ENCODE data around the gene NSUN6.
A peak's percentile ranks its signal among the peaks of the same experiment; 100 is the strongest.
"Not testable (repeated sequence)": the region's sequence is repeated elsewhere in the genome, so short reads cannot be mapped to it uniquely, and the experiment has no call there.

NSUN6 gene

DNA sequence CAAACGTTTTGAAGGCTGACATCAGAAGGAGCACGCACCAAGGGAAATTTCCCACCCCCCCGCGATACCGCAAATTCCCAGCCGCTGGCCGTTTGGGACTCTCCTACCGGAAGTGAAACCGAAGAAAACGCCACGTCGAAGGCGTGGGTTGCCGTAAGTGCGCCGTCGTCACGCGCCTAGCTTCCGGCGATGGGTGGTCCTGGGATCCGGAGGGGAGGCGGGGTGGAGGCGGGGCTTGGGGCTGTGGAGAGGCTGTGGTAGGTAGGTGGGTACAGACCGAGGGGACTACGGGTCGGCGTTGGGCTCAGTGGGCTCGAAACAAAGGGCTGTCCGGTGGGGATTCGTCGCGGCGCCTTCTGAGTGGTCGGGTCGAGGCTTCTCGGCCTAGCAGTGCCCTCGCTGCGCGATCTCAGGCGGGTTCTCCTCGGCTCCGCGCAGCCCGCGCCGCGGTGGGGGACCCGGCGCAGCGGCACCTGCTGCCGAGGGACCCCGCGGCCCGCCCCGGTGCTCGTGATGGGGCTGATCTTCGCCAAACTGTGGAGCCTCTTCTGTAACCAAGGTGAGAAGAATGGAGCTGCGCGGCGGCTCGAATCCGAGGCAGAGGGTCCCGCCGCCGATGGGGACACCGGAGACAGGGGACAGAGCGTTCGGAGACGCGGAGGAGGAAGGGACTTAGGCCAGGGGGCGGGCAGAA, 7.9 kb upstream of the NSUN6 start, which contains the start of gene ARL5B:
Gene ARL5B (plus strand): TSS at position 307 of the 694 bp plus-strand sequence. CDS start 207 bp downstream, at position 514.
- DNase-seq = peak; percentile 96 to 97

DNA sequence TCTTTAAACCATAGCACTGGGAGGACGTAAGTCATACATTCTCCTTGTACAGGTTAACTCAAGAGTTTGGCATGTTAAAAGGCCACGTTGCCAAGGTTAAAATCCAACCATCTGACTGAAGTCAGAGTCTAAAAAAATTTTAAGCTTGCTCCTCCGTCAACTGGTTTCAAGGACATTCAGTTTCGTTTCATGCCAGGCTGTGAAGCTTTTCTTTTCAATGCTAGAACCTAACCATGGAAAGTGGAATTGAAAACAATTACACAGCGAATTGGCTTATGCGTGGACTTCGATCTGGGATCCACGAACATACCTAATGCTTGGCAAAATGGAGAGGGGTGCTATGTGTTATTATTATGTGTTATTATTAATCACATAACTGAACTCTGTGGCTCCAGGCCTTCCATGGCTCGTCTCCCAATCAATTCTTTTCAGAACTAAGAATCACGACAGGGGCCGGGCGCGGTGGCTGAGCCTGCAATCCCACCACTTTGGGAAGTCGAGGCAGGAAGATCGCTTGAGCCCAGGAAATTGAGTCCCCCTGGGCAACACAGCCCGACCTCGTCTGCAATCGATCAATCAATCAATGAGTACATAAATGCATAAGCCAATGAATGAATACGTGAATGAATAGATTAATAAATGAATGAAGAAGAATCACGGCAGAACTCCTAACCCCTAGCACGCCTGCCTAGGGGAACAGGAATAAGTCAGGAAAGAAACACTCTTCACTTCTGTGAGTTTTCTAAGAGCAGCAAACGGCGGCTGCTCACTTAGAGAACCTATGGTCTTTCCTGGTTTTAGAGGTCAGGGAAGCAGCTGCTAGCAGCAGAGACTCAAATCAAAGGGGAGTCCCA, 7.1 kb upstream of the NSUN6 start:
- DNase-seq = peak; percentile 7 to 21

DNA sequence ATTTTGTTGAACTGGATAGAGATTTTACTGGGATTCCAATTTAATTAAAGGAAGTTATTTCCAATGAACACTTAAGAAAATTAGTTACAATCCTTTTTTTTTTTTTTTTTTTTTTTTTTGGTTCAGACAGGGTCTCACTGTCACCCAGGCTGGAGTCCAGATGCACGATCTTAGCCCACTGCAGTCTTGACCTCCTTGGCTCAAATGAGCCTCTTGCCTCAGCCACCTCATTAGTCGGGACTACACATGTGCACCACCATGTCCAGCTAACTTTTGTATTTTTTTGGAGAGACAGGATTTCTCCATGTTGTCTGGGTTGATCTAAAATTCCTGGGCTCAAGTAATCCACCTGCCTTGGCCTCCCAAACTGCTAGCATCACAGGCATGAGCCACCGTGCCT, 5.3 kb upstream of the NSUN6 start:
- DNase-seq = no peak

DNA sequence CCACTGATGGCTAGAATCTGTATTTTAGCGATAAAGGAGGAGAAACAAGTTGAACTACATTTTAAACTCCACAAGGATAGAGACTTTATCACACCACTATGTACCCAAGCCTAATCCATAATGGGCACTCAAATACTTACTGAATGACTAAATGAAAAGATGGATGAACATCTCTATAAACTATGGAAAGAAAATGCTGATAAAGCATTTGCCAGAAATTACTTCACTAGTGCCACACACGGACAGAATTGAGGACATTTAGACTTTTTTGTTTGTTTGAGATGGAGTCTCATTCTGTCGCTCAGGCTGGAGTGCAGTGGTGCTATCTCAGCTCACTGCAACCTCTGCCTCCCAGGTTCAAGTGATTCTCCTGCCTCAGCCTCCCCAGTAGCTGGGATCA, 1.7 kb upstream of the NSUN6 start:
- no peak for DNase-seq

DNA sequence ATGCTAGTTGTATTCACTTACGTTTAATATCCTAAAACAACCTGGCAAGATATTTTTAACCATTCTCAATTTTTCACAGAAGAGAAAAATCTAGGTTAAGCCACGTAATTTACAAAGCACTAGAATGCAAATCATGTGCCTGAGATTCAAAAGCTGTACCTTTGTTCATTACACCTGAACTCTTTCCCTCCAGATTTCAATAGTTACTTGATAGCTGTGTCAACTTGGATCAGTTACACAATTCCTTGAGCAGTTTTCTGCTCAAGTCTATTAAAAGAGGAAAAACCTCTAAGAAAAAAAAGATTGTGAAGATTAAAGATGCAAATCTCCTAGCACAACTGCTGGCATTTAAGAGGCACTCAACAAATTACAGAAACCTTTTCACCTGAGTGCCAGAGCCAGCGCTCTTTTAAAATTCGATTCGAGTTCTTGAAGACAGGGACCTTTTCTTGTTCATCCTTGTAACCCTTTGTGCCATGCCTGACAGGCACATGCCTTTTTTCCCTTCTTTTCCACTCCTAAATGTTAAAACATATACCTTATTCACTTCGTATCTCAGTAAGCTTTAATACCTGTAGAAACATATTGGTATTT, 886 bp downstream of the NSUN6 start:
- no peak for DNase-seq

DNA sequence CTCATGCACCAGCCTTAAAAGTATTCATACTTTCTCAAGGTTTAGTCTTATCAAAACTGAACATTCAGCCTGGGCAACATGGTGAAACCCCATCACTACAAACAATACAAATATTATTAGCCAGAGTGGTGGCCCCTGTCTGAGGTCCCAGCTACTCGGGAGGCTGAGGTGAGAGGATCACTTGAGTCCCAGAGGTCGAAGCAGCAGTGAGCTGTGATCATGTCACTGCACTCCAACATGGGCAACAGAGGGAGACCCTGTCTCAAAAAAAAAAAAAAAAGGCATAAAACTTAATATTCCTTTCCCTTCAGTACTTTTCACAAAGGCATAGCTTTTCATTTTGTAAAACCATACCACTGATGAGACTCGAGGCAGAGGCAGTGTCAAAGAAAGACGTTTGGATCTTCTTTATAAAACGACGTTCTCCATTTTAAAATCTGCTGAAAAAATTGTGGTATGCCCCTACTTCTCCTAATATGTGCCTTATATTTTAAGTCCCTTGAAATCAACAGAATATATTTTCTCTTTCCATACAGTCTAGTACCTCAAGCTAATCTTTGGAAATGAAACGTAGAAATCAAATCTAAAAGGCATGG, 1.9 kb downstream of the NSUN6 start:
- no peak for DNase-seq

DNA sequence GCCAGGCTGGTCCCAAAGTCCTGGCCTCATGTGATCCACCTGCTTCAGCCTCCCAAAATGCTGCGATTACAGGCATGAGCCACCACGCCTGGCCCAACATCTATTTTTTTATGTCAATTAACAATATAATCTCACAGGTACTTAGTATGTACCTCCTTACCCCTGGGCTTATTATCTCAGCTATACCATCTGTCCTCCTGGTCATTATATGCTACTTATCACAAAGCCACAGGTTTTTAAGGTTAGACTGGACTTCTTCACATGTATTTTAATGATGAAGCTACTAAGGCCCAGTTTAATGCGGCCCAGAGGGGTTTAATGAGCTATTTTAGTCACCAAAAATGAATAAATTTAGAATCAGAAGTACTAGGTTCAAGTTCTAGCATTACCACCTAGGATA, 3.4 kb downstream of the NSUN6 start:
- DNase-seq = no peak

DNA sequence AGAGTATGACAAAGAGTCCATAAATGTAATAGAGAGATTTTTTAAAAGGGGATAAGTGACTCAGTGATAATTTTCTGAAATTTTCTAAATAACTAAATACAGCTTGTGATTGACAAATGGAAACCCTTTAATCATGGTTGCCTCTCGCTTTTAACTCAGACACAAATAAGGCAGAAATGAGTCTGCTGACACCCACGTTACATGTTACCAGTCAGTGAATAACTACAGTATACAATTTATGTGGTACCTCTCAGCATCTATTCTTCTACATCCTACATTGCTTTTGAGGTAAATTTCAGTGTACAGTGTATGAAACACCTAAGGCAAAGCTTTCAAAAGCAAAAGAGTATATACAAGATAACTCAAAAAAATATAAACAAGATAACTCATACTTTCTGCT, 4.2 kb downstream of the NSUN6 start:
- no peak for DNase-seq

DNA sequence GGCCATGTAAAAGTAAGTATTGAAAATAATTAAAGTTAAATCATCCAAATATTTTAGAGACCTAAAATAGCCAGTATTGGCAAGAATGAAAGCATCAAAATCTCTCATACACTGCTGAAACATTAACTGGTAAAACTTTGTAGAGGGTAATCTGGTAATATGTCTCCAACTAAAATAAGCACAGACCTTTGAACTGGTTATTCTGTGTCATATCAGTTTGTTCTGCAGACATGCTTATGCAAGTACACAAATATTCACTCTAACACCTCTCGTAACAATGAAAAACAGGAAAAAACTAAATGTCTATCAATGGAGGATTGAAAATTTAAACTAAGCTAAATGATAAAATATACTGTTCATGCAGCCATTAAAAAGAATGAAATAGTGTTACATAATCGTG, 11.7 kb downstream of the NSUN6 start:
- not testable (repeated sequence) for DNase-seq

DNA sequence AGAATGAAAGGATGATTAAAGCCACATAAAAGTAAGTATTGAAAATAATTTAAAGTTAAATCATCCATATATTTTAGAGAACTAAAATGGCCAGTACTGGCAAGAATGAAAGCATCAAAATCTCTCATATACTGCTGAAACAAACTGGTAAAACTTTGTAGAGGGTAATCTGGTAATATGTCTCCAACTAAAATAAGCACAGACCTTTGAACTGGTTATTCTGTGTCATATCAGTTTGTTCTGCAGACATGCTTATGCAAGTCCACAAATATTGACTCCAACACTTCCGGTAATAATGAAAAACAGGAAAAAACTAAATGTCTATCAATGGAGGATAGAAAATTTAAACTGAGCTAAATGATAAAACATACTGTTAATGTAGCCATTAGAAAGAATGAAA, 14.0 kb downstream of the NSUN6 start:
- not testable (repeated sequence) for DNase-seq

DNA sequence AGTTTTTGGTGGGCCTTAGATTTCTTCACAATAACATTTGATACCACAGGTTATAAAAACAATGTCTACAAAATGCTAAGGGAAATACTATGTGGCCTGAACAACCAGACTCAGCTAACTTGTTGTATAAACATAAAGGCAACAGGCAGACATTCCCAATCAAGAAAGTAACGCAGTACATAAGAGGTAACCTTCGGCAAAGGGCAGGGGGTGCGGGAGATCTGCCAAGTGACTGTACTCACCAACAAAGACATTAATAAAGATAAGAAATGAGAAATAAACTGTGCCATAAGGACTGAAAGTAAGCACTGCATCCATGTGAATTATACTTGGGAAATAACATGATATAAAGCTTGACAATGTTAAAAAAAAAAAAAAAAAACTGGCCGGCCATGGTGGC, 15.4 kb downstream of the NSUN6 start:
- no peak for DNase-seq

DNA sequence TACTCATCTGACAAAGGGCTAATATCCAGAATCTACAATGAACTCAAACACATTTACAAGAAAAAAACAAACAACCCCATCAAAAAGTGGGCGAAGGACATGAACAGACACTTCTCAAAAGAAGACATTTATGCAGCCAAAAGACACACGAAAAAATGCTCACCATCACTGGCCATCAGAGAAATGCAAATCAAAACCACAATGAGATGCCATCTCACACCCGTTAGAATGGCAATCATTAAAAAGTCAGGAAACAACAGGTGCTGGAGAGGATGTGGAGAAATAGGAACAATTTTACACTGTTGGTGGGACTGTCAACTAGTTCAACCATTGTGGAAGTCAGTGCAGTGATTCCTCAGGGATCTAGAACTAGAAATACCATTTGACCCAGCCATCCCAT, 18.9 kb downstream of the NSUN6 start:
- DNase-seq = not testable (repeated sequence)

DNA sequence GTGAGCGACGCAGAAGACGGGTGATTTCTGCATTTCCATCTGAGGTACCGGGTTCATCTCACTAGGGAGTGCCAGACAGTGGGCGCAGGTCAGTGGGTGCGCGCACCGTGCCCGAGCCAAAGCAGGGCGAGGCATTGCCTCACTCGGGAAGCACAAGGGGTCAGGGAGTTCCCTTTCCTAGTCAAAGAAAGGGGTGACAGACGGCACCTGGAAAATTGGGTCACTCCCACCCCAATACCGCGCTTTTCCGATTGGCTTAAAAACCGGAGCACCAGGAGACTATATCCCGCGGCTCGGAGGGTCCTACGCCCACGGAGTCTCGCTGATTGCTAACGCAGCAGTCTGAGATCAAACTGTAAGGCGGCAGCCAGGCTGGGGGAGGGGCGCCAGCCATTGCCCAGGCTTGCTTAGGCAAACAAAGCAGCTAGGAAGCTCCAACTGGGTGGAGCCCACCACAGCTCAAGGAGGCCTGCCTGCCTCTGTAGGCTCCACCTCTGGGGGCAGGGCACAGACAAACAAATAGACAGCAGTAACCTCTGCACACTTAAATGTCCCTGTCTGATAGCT, 23.9 kb downstream of the NSUN6 start:
- DNase-seq = peak; percentile 59 to 69

DNA sequence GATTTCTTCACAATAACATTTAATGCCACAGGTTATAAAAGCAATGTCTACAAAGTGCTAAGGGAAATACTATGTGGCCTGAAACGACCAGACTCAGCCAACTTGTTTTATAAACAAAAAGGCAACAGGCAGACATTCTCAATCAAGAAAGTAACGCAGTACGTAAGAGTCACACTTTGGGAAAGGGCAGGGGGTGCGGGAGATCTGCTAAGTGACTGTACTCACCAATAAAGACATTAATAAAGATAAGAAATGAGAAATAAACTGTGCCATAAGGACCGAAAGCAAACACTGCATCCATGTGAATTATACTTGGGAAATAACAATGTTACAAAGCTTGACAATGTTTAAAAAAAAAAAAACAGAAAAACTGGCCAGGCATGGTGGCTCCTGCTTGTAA, 25.5 kb downstream of the NSUN6 start:
- DNase-seq = no peak

DNA sequence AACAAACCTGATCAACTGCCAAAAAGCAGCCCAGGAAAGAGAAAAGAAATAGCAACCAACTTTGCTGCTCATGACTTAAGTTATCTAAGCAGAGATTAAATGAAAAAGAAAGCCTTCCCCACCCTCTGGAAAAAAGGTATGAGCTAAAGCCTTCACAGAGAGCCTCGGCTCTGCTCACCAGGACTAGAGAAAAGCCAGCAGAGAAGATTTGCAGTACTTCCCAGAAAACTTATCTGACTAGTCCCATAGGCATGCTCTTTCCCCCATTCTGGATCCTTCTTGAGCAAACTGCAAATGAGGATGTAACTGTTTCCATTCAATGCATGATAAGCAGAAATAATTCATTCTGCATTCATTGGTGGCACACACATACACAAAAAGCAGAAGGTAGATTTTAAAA, 27.7 kb downstream of the NSUN6 start:
- DNase-seq = not testable (repeated sequence)

DNA sequence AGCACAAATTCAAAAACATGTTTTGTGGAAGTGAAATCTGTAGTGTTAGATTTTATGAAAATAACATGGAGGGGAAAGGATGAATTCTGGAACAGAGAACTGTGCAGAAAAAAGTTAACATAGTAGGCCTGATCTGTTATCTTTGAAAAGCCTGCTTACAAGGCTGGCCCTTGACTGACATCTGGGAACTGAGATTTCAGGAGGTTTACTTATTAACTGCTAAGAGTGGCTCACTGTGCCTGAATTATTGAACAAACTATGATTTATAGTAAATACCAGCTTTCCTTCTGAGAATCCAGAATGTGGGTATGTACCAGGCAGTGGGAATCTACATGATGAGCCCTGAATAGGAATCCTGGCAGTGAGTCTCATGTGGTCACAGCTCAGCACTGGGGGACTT, 30.5 kb downstream of the NSUN6 start:
- no peak for DNase-seq

DNA sequence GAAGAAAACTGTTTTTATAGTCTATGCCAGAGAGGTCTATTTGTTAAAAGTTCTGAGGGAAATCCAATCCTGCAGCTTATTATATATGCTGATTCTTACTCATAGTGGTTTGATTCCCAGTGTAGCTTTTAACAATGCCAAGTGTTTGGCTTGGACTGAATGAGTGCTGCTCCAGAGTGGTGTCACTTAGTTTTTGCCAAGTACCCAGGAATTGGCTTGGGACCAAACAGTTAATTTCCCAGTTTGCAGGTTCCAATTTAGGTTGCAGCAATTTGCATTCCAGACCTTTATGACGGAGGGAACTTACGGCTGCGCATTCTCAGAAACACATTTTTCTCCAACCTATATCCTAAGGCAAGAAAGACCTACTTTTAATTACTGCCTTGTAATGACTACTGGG, 32.4 kb downstream of the NSUN6 start:
- no peak for DNase-seq

DNA sequence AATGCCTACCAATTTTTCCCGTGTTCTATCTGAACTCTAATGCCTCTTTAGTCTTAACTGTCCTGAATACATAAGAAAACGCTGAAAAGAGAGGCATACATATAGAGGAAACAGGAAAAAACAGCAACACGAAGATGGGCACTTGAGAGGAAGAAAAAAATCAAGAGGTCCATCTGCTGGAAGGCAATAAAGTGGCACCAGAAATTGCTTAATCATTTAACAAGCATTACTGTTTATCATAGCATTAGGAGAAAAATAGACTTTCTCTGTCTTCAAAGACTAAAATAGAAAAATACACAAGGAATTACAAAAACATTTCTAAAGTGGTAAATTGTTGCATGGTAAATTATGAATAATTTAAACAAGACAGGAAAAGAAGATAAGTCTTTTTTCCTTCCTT, 35.0 kb downstream of the NSUN6 start:
- no peak for DNase-seq

DNA sequence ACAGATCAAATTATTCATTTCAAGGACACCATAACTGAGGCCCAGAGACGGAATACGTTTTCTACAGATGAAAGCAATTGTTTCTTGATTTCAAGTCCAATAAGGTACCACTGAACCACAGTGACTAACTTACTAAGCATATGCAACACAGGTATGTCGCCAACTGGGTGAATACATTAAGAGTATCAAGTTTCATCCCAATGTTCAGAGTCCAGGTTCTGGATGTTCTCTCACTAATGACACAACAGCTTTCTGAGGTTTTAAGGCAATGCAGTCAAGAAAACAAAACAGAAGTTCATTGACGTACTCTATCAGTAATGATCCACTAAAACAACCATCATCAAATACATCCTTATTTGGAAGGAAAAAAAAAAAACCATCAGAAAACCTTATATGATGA, 35.8 kb downstream of the NSUN6 start:
- DNase-seq = no peak

DNA sequence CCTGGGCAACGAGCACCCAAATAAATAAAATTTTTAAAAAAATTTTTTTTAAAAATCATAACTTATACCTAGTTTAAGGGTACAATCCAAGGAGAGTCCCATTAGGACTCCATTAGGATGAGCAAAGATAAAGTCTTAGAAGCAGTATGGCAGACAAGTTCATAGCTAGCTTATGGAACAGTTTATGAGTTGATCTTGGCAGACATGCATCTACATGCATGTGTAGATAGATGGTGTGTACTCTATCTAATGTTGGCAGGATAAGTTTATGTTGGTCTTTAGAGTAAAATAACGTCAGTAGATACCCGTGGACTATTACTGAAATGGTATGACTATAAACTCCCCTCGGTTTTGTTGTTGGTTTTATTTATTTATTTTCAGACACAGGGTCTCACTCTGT, 40.2 kb downstream of the NSUN6 start:
- no peak for DNase-seq

DNA sequence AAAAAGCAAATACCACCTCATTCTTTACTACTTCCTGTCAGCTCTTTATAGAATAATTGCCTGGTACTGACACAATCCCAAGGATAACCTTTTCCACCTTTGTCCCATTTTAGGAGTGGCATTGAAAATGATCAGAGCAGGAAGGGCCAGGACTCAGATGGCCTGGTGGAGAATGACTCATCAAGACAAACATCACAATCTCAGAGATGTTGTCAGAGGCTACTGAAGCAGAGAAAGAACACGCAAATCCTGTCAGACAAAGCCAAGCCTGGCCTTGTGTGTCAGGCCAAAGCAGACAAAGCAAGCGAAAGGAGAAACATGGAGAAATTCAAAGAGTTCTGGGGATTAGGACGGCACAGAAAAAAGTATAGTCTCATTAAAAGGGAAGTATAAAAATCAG, 40.9 kb downstream of the NSUN6 start:
- DNase-seq = no peak

DNA sequence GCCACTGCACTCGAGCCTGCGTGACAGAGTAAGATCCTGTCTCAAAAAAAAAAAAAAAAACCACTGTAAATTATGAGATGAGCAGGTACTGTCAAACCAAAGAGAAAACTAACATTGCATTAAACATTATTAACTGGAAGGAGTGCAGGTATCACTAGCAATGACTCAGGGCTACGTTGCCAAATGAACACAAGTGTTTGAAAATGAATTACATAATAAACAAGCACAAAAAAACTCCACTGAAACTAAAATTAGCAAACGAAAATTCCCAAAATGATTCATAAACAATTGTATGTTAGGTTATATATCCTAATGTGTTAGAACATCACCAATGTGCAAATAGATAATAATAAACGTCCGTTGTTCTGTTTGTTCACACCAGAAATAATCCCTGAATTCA, 42.8 kb downstream of the NSUN6 start:
- no peak for DNase-seq
